H9 (cell line): Measurements from ENCODE around the gene ACSF3. TPM values are rescaled to one million over a fixed set of nuclear protein-coding genes. Genes with fewer than 3 reads are reported as not detected.
A peak's percentile ranks its signal among the peaks of the same experiment; 100 is the strongest.

Experiments
- DNase-seq: peaks from one replicate; pipeline ENCODE4 v3.0.0-alpha.2; 2017
- H2AFZ ChIP-seq: one replicate; pipeline ENCODE4 v1.6.1; 2013; ENCODE audit warnings: mild to moderate bottlenecking, low read length, control low read depth, moderate library complexity
- H2AK5ac ChIP-seq: 2 replicates; pipeline ENCODE4 v1.6.1; 2013; ENCODE audit warnings: low read length, control low read depth, mixed read lengths; ENCODE audit not compliant: insufficient read length
- H2BK120ac ChIP-seq: one replicate; pipeline ENCODE4 v1.6.1; 2013; ENCODE audit warnings: low read depth, mild to moderate bottlenecking, low read length, control low read depth, inconsistent platforms; ENCODE audit not compliant: poor library complexity, severe bottlenecking
- H2BK12ac ChIP-seq: 2 replicates; pipeline ENCODE4 v1.6.1; 2013; ENCODE audit warnings: low read length, control low read depth, mixed read lengths, low read depth; ENCODE audit not compliant: insufficient read length
- H2BK15ac ChIP-seq: 2 replicates; pipeline ENCODE4 v1.6.1; 2013; ENCODE audit warnings: low read depth, low read length, control low read depth
- H2BK20ac ChIP-seq: one replicate; pipeline ENCODE4 v1.6.1; 2013; ENCODE audit warnings: low read depth, mild to moderate bottlenecking, low read length, control low read depth, inconsistent platforms; ENCODE audit not compliant: poor library complexity, severe bottlenecking
- H2BK5ac ChIP-seq: 2 replicates; pipeline ENCODE4 v1.6.1; 2013; ENCODE audit warnings: low read length, control low read depth, mixed read lengths; ENCODE audit not compliant: insufficient read length
- H3K14ac ChIP-seq: 2 replicates; pipeline ENCODE4 v1.6.1; 2013; ENCODE audit warnings: low read length, control low read depth; ENCODE audit not compliant: insufficient read depth
- H3K18ac ChIP-seq: 2 replicates; pipeline ENCODE4 v1.6.1; 2013; ENCODE audit warnings: low read depth, mild to moderate bottlenecking, mixed read lengths, low read length, control low read depth; ENCODE audit not compliant: insufficient read length
- H3K23ac ChIP-seq: 2 replicates; pipeline ENCODE4 v1.6.1; 2013; ENCODE audit warnings: low read length, control low read depth, mixed read lengths, low read depth; ENCODE audit not compliant: insufficient read length
- H3K23me2 ChIP-seq: 2 replicates; pipeline ENCODE4 v1.6.1; 2013; ENCODE audit warnings: low read depth, mild to moderate bottlenecking, mixed read lengths, low read length, control low read depth; ENCODE audit not compliant: insufficient read length, poor library complexity, severe bottlenecking
- H3K27ac ChIP-seq: 2 replicates; pipeline ENCODE4 v1.5.1; 2013; ENCODE audit warnings: low read length, control low read depth, mixed read lengths, low read depth; ENCODE audit not compliant: insufficient read length
- H3K27me3 ChIP-seq: 2 replicates; pipeline ENCODE4 v1.6.1; 2013; ENCODE audit warnings: low read length, control low read depth, inconsistent platforms; ENCODE audit not compliant: insufficient read depth
- H3K4ac ChIP-seq: 2 replicates; pipeline ENCODE4 v1.6.1; 2013; ENCODE audit warnings: low read depth, mild to moderate bottlenecking, control low read depth, inconsistent platforms, low read length, moderate library complexity
- H3K4me1 ChIP-seq: 2 replicates; pipeline ENCODE4 v1.6.1; 2013; ENCODE audit warnings: low read length, control low read depth, inconsistent platforms; ENCODE audit not compliant: insufficient read depth
- H3K4me2 ChIP-seq: 2 replicates; pipeline ENCODE4 v1.6.1; 2013; ENCODE audit warnings: low read length, control low read depth, mixed read lengths; ENCODE audit not compliant: insufficient read length, insufficient read depth
- H3K56ac ChIP-seq: 2 replicates; pipeline ENCODE4 v1.6.1; 2013; ENCODE audit warnings: low read depth, mild to moderate bottlenecking, mixed read lengths, low read length, control low read depth; ENCODE audit not compliant: insufficient read length
- H3K79me1 ChIP-seq: 2 replicates; pipeline ENCODE4 v1.6.1; 2013; ENCODE audit warnings: low read depth, mild to moderate bottlenecking, moderate library complexity, low read length, control low read depth, inconsistent platforms; ENCODE audit not compliant: insufficient read depth, poor library complexity, severe bottlenecking
- H3K79me2 ChIP-seq: 2 replicates; pipeline ENCODE4 v1.6.1; 2013; ENCODE audit warnings: low read length, control low read depth, inconsistent platforms; ENCODE audit not compliant: insufficient read depth
- H3K9ac ChIP-seq: 2 replicates; pipeline ENCODE4 v1.6.1; 2013; ENCODE audit warnings: low read length, control low read depth, mixed read lengths; ENCODE audit not compliant: insufficient read length; ENCODE audit errors: extremely low read depth
- H3K9me3 ChIP-seq: one replicate; pipeline ENCODE4 v1.6.1; 2013; ENCODE audit warnings: low read depth, low read length, inconsistent platforms; ENCODE audit not compliant: control insufficient read depth
- H3T11ph ChIP-seq: one replicate; pipeline ENCODE4 v1.6.1; 2013; ENCODE audit warnings: mild to moderate bottlenecking, low read length, control low read depth, inconsistent platforms
- H4K20me1 ChIP-seq: one replicate; pipeline ENCODE4 v1.6.1; 2013; ENCODE audit not compliant: control insufficient read depth, insufficient read length, insufficient read depth
- H4K5ac ChIP-seq: 2 replicates; pipeline ENCODE4 v1.6.1; 2013; ENCODE audit warnings: low read depth, mild to moderate bottlenecking, mixed read lengths, low read length, control low read depth; ENCODE audit not compliant: insufficient read length
- H4K8ac ChIP-seq: replicated peaks from 2 replicates; pipeline ENCODE4 v1.6.1; 2013; ENCODE audit warnings: low read length, control low read depth, mixed read lengths, low read depth; ENCODE audit not compliant: insufficient read length
- H4K91ac ChIP-seq: 2 replicates; pipeline ENCODE4 v1.6.1; 2013; ENCODE audit warnings: low read depth, mild to moderate bottlenecking, moderate library complexity, mixed read lengths, low read length, control low read depth; ENCODE audit not compliant: insufficient read length
- H3K27ac Mint-ChIP-seq, 3 experiments: 2 replicates in 2 of 3; 3 replicates in 1 of 3; pipeline ENCODE4 v1.8.0; 2020 to 2021; ENCODE audit warnings: mixed read lengths in 3 of 3, mild to moderate bottlenecking in 1 of 3, moderate library complexity in 1 of 3
- H3K27me3 Mint-ChIP-seq: 2 replicates; pipeline ENCODE4 v1.8.0; 2021; ENCODE audit warnings: low read depth, mild to moderate bottlenecking, moderate library complexity, mixed read lengths
- H3K36me3 Mint-ChIP-seq, 3 experiments: 2 replicates in 2 of 3; 3 replicates in 1 of 3; pipeline ENCODE4 v1.8.0; 2020 to 2021; ENCODE audit warnings: low read depth in 3 of 3, mixed read lengths in 3 of 3; ENCODE audit not compliant: insufficient read depth in 1 of 3
- H3K4me1 Mint-ChIP-seq, 2 experiments: 2 replicates each; pipeline ENCODE4 v1.8.0; 2020; ENCODE audit warnings: mixed read lengths in 2 of 2
- H3K4me3 Mint-ChIP-seq, 2 experiments: 2 replicates in 1 of 2; 3 replicates in 1 of 2; pipeline ENCODE4 v1.8.0; 2020 to 2021; ENCODE audit warnings: mild to moderate bottlenecking in 2 of 2, mixed read lengths in 2 of 2, moderate library complexity in 1 of 2
- H3K9me3 Mint-ChIP-seq, 2 experiments: 2 replicates in 1 of 2; 3 replicates in 1 of 2; pipeline ENCODE4 v1.8.0; 2020; ENCODE audit warnings: mild to moderate bottlenecking in 2 of 2, mixed read lengths in 2 of 2, moderate library complexity in 1 of 2
- WGBS: extraction: QIAGEN DNeasy Blood & Tissue Kit; methylation state at CpG from one replicate; pipeline ENCODE4 v1.1.7; 2013; ENCODE audit warnings: missing lambda C conversion rate, low lambda C conversion rate, mixed read lengths; ENCODE audit not compliant: insufficient read length; ENCODE audit errors: extremely low coverage; 5-methylcytosine and 5-hydroxymethylcytosine counted together
- total RNA-seq: library from RNA; stranded (reverse); gene quantifications from 2 replicates; pipeline ENCODE4 v1.2.1, GENCODE V29; 2021
- TF ChIP-seq, protein P1 (sequence below): fragments of 200-600 bp; sonication (generic); conservative IDR thresholded peaks from 3 replicates; pipeline ENCODE4 v1.8.0; 2021; ENCODE audit warnings: antibody characterized with exemption, mild to moderate bottlenecking

ACSF3 gene
- total RNA-seq, 1 experiment from 2014 or later, result 31.3 TPM

DNA sequence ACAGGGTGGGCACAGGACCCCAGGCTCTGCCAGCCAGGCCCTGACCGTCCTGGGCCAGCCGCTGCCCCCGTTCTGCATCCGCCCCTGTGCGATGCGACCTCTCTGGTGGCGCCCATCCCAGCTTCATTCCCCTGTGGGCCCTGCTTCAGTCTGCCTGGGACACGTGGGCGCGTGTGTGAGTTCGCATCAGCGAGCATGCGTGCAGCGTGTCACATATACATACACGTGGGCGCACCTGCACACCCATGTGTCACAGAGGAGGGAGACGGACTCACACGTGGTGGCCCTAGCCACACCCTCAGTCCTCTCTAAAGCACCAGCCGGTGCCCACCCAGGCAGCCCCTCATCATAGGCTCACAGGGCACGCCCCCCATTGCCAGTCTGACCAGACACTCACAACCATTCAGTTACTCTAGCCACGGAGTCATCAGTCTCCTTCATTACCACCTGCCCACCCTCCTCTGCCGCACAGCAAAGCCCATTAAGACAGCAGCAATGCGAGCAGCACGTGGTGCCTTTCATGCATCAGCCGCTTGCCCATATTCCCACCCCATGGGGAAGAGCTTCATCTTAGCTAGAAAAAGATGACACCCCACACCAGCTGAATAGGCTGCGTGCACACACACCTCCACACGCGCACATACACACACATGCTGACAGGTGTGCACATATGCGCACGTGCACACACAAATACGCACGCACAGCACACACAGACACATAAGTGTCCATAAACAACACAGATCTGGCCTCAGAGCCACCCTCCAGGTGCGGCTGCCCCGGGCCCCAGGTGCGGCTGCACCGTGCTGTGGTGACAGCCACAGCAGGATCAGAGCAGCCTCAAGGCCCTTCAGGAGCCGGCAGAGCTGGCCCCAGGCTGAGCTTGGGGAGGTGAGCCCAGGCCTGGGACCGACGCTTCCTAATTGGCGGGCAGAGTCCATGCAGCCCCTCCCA, 68.4 kb downstream of the ACSF3 start:
- no peaks in the 10 kb centered on the region; a peak in 1 of 7 replicates for H3K36me3 Mint-ChIP-seq
- H3K4me3 Mint-ChIP-seq, result no peak overlapping the region; a peak in 1 of 5 replicates
- H3K4me2 ChIP-seq, result no peak overlapping the region
- H4K20me1 ChIP-seq, result no peaks in the 10 kb centered on the region
- H2BK15ac ChIP-seq, result no peak overlapping the region
- H2BK120ac ChIP-seq, result no peak overlapping the region
- no peak overlapping the region for H3K27ac ChIP-seq
- H3K79me2 ChIP-seq, result no peaks in the 10 kb centered on the region
- H3K4me1 ChIP-seq, result no peaks in the 10 kb centered on the region
- no peak overlapping the region for H2AFZ ChIP-seq
- no peak overlapping the region for H3K14ac ChIP-seq
- H2BK20ac ChIP-seq, result no peak overlapping the region
- no peaks in the 10 kb centered on the region for H3K27me3 ChIP-seq
- peaks cover 11 to 16% of the 10 kb centered on the region in 2 experiments for H3K9me3 Mint-ChIP-seq
- no peaks in the 10 kb centered on the region for H3K23me2 ChIP-seq
- no peak overlapping the region for H4K5ac ChIP-seq
- no CpG with 5 or more reads among the region's 40 CpGs for WGBS
- TF ChIP-seq, protein P1, sequence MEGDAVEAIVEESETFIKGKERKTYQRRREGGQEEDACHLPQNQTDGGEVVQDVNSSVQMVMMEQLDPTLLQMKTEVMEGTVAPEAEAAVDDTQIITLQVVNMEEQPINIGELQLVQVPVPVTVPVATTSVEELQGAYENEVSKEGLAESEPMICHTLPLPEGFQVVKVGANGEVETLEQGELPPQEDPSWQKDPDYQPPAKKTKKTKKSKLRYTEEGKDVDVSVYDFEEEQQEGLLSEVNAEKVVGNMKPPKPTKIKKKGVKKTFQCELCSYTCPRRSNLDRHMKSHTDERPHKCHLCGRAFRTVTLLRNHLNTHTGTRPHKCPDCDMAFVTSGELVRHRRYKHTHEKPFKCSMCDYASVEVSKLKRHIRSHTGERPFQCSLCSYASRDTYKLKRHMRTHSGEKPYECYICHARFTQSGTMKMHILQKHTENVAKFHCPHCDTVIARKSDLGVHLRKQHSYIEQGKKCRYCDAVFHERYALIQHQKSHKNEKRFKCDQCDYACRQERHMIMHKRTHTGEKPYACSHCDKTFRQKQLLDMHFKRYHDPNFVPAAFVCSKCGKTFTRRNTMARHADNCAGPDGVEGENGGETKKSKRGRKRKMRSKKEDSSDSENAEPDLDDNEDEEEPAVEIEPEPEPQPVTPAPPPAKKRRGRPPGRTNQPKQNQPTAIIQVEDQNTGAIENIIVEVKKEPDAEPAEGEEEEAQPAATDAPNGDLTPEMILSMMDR, result no peak
- 0 out of 4 replicates have a peak, but pooled peaks cover 0 to 5% of the 10 kb centered on the region in 2 experiments for H3K4me1 Mint-ChIP-seq
- H4K8ac ChIP-seq, result no peak overlapping the region
- H3K79me1 ChIP-seq, result no peaks in the 10 kb centered on the region
- peak overlapping the region in 1 of 3 experiments; percentile 65; a peak in 2 of 7 replicates for H3K27ac Mint-ChIP-seq
- H2AK5ac ChIP-seq, result no peak overlapping the region
- no peak overlapping the region for H3K56ac ChIP-seq
- no peak overlapping the region for H3K4ac ChIP-seq
- no peak overlapping the region for H3K18ac ChIP-seq
- no peak overlapping the region for H3K9ac ChIP-seq
- no peak overlapping the region for H3T11ph ChIP-seq
- H3K9me3 ChIP-seq, result no peaks in the 10 kb centered on the region
- no peak overlapping the region for H4K91ac ChIP-seq
- no peak overlapping the region for H2BK12ac ChIP-seq
- H3K23ac ChIP-seq, result no peak overlapping the region
- peaks cover 18% of the 10 kb centered on the region for H3K27me3 Mint-ChIP-seq
- no peak for DNase-seq
- H2BK5ac ChIP-seq, result no peak overlapping the region
